GM11168 (cell line): Measurements from ENCODE around the gene EMILIN3.

Experiments
- in situ Hi-C: fragments of 300-500 bp; cut with MboI; formaldehyde crosslinking; loops from one replicate; pipeline ENCODE4 v1.12.0; 2022; ENCODE audit warnings: low sequenced_read_pairs; ENCODE audit not compliant: unreplicated experiment

The EMILIN3 gene

GRCh38 chr20:41349266-41349665 lies 17.4 kb downstream of the EMILIN3 start:
- in situ Hi-C loops = loop anchor here (10.0 kb wide), 1 partner anchor 374 kb away; no protein-coding TSS in a partner anchor

GRCh38 chr20:41348430-41349172 lies 18.0 kb downstream of the EMILIN3 start:
- in situ Hi-C loops = loop anchor here (10.0 kb wide), 1 partner anchor 374 kb away; no protein-coding TSS in a partner anchor

DNA sequence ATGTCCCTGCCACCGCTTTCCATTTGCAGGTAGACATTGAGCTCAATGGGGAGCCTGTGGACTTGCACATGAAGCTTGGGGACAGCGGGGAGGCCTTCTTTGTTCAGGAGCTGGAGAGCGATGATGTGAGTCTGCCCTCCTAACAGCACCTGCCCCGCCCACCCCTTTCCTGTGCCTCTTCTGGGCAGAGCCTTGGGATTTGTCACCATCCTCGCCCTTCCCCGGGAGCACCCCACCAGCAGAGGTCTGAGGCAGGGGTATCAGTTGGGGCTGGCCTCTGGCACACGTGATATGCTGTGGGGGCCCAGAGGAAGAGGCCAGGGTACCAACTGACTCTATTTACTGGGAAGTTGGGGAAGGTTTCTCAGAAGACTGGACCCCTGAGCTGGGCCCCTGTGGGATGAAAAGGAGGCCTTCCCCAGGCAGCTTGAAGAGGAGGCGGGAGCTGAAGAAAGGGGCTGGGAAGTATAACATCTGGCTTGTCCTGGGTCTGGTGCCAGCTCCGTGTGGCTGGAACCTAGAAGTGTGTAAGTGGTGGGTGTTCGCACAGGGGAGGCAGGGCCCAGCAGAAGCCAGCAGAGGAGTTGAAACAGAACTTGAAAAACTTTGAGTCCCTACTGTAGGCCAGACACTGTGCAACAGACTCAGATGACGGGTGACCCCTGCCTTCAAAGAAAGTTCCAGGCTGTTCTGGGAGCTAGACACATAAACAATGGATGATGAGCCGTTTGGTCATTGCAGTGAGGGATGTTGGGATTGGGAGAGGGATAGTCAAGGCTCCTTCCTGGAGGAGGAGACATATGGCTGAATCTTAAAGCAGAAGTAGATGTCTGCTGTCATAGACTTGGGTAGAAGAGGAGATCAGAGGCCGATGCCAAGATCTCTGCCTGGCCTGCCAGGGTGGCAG lies 18.8 kb downstream of the EMILIN3 start:
- in situ Hi-C loops = loop anchor here (10.0 kb wide), 1 partner anchor 373 kb away; no protein-coding TSS in a partner anchor

- in situ Hi-C loops = loop anchor here (10.0 kb wide), 1 partner anchor 371 kb away; no protein-coding TSS in a partner anchor
These were observed 20.9 kb downstream of the EMILIN3 start for GRCh38 chr20:41345729-41346067.

GRCh38 chr20:41344938-41345728 lies 21.5 kb downstream of the EMILIN3 start:
- in situ Hi-C loops = loop anchor here (5.0 to 10.0 kb wide), 2 partner anchors 173 to 370 kb away; no protein-coding TSS in a partner anchor

- in situ Hi-C loops = loop anchor here (5.0 to 10.0 kb wide), 2 partner anchors 172 to 370 kb away; no protein-coding TSS in a partner anchor
These were observed 22.1 kb downstream of the EMILIN3 start for GRCh38 chr20:41344477-41344876.

DNA sequence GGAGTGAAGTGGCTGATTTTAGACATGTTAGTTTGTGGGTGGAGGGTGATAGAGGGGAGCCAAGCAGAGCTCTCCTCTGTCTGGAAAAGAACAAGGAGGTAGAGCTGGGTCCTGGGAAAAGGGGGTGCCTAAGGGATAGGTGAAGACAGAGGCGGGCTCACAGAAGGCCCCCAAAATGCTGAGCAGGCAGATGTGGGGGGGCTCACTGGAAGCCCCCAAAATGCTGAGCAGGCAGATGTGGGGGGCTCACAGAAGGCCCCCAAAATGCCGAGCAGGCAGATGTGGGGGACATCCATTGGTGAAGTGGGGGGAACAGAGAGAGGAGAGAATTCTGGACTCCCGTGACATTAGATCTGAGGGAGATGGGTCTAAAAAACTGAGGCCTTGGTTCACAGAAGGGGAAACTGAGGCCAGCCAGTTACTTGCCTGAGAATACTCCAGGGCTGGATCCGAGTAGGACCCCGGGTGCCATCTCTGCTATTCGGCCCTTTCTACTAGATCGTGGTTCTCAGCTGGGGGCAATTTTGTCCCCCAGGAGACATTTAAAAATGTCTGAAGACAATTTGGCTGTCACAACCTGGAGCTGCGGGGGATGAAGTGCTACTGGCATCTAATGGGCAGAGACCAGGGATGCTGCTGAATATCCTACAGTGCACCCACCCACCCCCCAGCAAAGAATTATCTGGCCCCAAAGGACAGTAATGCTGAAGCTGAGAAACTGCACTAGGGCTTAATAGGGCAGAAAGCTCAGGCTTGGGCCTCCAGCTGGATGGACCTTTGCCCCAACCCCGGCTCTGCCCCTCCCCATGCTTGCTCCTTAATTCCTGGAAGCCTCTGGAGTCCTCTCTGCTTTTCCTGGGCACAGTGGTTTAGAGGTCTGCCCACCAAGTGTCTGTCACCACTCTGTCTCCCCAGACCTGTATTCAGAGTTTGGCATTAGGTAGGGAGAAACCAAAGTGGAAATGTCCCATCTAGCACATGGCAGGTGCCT lies 23.8 kb downstream of the EMILIN3 start:
- in situ Hi-C loops = loop anchor here (5.0 to 10.0 kb wide), 2 partner anchors 170 to 368 kb away; no protein-coding TSS in a partner anchor

GRCh38 chr20:41340327-41341055 lies 26.1 kb downstream of the EMILIN3 start, which contains the start of gene LPIN3:
Gene LPIN3, plus strand, starts transcription at chr20:41340821. Its CDS starts 4,983 bp downstream, at chr20:41345804.
- in situ Hi-C loops = loop anchor here (5.0 to 10.0 kb wide), 2 partner anchors 168 to 366 kb away; no protein-coding TSS in a partner anchor

- in situ Hi-C loops = loop anchor here (5.0 to 10.0 kb wide), 3 partner anchors 168 to 365 kb away; partner anchors contain the start of gene PLCG1
These were observed 26.7 kb downstream of the EMILIN3 start for GRCh38 chr20:41339957-41340326.

GRCh38 chr20:41336711-41337492 lies 29.7 kb downstream of the EMILIN3 start:
- in situ Hi-C loops = loop anchor here (10.0 kb wide), 1 partner anchor 202 kb away; the partner anchor contains the start of gene PLCG1

DNA sequence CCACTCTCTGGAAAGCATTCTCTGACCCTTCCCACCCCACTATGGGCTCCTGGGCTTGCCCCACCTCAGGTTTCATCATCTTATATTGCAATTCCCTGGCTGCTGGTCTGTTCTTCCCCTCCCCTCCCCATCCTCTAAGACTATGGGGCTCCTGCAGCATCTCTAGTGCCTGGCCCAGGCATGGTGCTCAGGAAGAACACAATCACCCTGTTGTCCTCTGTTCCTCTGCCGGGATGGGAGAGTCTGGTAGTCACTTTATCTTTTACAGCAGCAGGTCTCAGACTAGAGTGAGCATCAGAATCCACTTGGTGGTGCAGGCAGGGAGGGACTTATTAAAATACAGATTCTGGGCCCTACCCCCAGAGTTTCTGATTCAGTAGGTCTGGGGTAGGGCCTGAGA lies 31.0 kb downstream of the EMILIN3 start:
- in situ Hi-C loops = loop anchor here (10.0 kb wide), 1 partner anchor 201 kb away; the partner anchor contains the start of gene PLCG1

DNA sequence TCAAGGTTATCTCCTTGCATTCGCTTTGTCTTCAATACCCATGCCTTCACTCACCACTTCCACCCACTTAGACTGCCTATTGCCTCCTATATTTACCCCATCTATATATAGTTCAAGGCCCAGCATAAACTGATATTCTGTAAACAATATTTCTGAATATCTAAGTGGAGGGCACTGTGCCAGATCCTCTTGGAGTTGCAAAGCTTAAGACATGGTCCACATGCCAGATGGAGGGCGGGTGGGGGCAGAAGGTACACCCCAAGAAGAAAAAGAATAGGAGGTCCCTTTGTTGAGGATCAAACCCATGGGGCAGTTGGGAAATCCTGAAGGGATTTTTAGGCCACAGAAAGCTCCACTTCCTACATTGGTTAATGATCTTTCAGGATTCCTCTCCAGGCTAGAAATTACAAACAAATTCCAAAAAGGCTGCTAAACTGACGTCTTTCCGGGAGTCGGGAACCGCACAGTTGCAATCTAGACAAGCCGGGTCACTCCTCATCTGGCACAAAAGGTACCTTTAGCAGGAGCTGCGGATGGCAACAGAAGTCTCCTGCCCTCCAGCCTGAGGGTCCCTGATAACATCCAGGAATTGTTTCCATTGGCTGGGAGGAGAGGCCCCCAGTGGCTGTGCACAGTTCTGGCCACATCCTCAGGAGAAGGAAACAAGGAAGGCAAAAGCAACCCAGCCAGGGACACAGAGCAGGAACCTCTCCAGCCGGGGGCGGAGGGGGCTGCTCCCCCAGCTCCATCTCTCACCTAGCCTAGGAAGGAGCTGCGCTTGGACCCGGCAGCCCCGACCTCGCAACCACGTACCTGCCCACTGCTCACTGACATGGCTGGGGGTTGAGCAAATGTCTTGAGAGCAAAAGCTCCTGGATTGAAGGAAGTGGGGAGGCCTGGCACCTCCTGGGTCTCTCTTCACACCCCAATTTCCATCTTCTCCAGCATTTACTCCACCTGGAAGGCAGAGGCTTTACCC lies 31.9 kb downstream of the EMILIN3 start:
- in situ Hi-C loops = loop anchor here (10.0 kb wide), 1 partner anchor 200 kb away; the partner anchor contains the start of gene PLCG1

DNA sequence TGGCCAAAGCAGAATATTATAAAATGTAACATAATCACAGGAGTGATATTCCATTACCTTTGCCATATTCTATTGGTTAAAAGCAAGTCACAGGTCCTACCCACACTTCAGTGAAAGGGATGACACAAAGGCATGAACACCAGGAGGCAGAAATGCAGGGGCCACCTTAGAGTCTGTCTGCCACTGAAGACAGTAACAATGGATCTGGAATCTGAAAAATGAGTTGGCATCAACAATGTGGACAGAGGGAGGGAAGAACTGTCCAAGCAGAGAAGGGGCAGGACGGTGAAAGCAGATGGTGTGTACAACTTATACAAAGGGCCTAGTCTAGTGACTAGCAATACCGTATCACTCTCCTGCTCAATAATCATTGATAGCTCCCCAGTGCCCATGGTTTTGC lies 32.6 kb downstream of the EMILIN3 start:
- in situ Hi-C loops = loop anchor here (10.0 kb wide), 1 partner anchor 199 kb away; the partner anchor contains the start of gene PLCG1

DNA sequence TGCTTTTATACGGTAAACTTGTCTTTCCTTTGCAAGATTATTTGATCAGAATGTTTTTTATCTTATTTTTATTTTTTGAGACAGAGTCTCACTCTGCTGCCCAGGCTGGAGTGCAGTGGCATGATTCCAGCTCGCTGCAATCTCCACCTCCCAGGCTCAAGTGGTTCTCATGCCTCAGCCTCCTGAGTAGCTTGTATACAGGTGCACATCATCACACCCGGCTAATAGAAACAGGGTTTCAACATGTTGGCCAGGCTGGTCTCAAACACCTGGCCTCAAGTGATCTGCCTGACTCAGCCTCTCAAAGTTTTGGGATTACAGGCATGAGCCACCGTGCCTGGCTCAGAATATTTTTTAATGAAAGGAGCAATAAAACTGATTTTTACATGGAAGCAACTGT lies 34.9 kb downstream of the EMILIN3 start:
- in situ Hi-C loops = loop anchor here (10.0 kb wide), 1 partner anchor 197 kb away; the partner anchor contains the start of gene PLCG1

DNA sequence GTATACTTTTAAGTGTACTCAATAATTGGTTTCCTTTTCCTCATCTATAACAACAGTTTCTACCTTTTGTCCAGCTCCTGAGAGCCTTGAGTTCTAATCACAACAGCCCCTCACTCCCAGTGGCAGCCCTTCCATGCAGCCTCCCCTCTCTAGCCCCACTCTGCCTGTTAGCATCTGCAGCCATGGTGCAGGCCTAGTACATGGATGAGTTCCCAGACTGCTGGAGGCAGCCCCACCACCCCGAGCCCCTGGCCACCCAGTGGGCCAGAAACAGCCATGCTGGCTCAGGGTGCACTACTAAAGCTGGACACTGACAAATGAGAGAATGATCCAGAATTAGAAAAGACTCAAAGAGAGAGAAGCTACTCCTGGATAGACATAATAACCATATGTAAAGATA lies 35.7 kb downstream of the EMILIN3 start:
- in situ Hi-C loops = loop anchor here (10.0 kb wide), 1 partner anchor 196 kb away; the partner anchor contains the start of gene PLCG1

- in situ Hi-C loops = loop anchor here (10.0 kb wide), 1 partner anchor 196 kb away; the partner anchor contains the start of gene PLCG1
These were observed 36.3 kb downstream of the EMILIN3 start for GRCh38 chr20:41330343-41330720.
